ENCODE results near the gene PXDN.

The PXDN gene

DNA sequence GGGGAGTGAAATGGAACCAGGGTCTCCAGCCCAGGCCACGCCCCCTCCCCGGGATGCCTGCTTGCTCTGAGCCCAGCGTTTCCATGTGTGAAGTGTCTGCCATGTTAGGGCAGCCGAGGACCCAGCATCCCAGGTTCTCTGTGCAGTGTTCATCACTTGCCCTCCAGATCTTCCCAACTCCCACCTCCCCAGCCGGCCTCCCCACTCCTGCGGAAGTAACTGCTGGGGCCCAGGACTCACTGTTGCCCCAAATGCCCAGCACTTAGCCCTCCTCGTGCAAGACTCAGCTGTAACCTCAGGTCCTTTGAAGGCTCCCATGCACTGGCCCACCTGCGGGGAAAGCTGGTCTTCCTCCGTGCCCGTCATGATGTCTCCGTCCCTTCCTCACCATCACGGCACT is 9.7 kb upstream of the PXDN start:
- no peak for DNase-seq

DNA sequence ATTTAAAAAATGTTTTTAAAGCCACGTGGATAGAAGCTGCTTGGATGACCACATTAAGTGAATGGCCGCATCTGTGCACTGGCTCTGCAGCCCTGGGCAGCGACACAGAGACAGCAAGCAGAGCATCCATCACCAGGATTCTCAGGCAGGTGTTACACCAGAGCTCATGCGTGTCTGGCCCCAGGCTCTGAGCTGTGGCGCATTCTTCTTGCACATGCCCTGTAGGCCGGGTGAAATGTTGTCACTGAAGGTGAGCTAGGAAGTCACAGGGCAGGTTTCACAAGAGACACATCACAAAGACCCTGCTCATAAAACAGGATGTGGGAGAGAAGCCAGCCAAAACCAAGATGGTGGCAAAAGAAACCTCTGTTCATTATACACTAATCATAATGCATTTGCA is 8.4 kb upstream of the PXDN start:
- no peak for DNase-seq

- no peak for DNase-seq
Measured at GRCh38 chr2:1751767-1752725, 7.7 kb upstream of the PXDN start.

GRCh38 chr2:1750933-1751766 is 6.8 kb upstream of the PXDN start:
- DNase-seq: peak; percentile 45

DNA sequence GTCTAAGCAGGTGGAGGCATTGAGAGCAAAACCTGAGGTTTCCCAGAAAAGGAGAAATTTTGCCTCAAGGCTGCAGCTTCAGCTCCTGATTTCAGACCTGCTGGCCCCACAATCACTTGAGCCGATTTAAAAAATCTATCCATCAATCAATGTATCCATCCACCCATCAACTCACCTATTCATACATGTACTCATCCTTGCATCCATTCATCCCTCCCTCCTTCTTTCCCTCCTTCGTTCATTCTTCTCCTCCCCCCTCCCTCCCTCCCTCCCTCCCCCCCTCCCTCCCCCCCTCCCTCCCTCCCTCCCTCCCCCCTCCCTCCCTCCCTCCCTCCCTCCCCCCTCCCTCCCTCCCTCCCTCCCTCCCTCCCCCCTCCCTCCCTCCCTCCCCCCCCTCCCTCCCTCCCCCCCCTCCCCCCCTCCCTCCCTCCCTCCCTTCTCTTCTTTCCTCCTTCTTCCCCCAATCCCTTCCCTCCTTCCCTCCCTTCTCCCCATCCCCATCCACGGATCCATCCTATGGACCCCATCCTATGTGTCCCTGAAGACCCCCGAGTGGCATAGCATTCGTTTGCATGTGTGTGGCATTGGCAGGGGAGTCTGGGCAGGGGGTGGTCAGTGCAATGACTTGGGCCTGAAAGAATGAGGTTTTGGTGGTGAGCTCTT is 6.1 kb upstream of the PXDN start:
- DNase-seq: no peak

- no peak for DNase-seq
Measured at GRCh38 chr2:1749489-1750119, 5.3 kb upstream of the PXDN start.

- no peak for DNase-seq
Measured at GRCh38 chr2:1748741-1749488, 4.6 kb upstream of the PXDN start.

- no peak for DNase-seq
Measured at GRCh38 chr2:1748176-1748740, 3.9 kb upstream of the PXDN start.

- DNase-seq: no peak
Measured at GRCh38 chr2:1747065-1747941, 3.0 kb upstream of the PXDN start.

GRCh38 chr2:1746174-1747064 is 2.1 kb upstream of the PXDN start:
- no peak for DNase-seq

- DNase-seq: no peak
Measured at GRCh38 chr2:1745171-1746023, 1.1 kb upstream of the PXDN start.

GRCh38 chr2:1744151-1744445 is 217 bp downstream of the PXDN start:
- DNase-seq: no peak

- DNase-seq: no peak
Measured at GRCh38 chr2:1743396-1744150, 742 bp downstream of the PXDN start.

GRCh38 chr2:1742681-1743395 is 1.5 kb downstream of the PXDN start:
- no peak for DNase-seq

DNA sequence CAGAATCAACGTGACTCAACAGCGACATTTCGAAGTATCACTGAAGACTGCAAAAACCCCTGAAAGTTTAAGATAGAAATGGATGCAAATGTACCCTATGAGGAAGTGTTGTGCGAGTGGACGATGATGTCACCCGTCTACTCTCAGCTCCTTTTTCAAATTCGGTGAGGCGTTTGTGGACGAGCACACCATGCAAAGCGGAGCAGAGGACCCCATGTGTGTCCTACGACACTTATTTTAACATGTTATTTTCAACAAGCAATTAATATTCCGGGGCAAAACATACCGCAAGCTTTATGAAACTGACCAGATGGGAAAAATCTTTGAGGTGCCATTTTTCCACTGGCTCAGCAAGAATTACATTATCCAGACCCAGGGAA is 2.0 kb downstream of the PXDN start:
- DNase-seq: no peak

DNA sequence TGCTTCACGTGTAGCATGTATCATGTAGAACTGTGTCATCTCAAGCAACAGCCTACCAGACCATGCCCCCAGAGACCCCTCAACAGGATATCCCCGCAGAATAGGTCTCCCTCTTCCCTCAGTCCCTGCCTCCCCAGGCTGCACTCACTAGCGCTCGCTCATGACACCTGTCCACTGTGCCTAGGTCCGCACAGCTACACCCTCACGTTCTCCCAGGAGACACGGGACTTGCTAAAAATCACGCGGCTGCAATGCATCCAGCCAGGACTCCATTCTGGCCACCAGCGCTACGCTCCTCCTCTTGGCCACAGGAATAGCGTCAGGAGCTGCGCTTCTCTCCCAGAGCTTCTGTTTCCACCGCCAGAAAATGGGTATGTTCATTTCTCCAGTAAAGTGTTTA is 2.5 kb downstream of the PXDN start:
- DNase-seq: no peak

Measured in NCI-H748 treated with DMSO at 0.1 percent for 48 hours (cell line).